Gastrocnemius medialis (tissue), 4 donors: ENCODE data around the gene OGG1.

Source experiments
- CTCF ChIP-seq, 5 experiments: fragments of 450-650 bp in 3 of 5; fragments of 200-600 bp in 2 of 5; sonication (generic) in 2 of 5; IDR thresholded peaks in 4 of 5; conservative IDR thresholded peaks in 1 of 5; 1 replicate in 4 of 5; 2 replicates in 1 of 5; pipeline ENCODE4 v1.5.1; 2016 to 2019; ENCODE audit warnings: antibody characterized with exemption in 5 of 5, mild to moderate bottlenecking in 3 of 5, moderate library complexity in 3 of 5
- POLR2A ChIP-seq, 2 donors: fragments of 450-650 bp; IDR thresholded peaks; one replicate each; pipeline ENCODE4 v1.6.1; 2017; ENCODE audit warnings: antibody characterized with exemption in 2 of 2, mild to moderate bottlenecking in 2 of 2, moderate library complexity in 2 of 2

GRCh38 chr3:9779721-9780457, 30.1 kb downstream of the OGG1 start:
- TF ChIP-seq CTCF (IDR thresholded peaks at IDR 0.05 in 4 of 5, conservative IDR thresholded peaks at IDR 0.05 in 1 of 5) (no peak), POLR2A (IDR thresholded peaks at IDR 0.05) (no peak)
